ENCODE data around the gene SEC22A.

DNA sequence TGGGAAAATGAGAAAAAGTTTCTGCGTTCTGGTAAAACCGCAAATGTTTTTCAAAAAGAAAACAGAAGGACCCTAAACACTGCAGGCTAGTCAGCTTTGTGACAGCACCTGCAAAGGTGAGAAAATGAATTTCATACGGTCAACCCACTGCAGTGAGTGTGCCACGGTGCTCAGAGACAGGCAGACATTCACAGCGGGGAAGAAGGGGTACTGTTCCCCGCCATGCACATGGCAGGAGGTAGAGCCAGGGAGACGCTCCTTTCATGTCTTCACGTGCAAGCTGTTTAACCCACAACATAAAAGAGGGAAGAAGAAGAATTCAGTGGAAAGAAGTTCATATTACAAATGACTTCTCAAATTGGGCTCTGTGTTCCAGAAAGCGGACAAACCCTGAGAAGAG, 109.5 kb downstream of the SEC22A start:
- no peak for TF ChIP-seq POLR2A (IDR thresholded peaks at IDR 0.05; ENCODE audit: extremely low read depth, insufficient read length)
- TF ChIP-seq, protein P1, sequence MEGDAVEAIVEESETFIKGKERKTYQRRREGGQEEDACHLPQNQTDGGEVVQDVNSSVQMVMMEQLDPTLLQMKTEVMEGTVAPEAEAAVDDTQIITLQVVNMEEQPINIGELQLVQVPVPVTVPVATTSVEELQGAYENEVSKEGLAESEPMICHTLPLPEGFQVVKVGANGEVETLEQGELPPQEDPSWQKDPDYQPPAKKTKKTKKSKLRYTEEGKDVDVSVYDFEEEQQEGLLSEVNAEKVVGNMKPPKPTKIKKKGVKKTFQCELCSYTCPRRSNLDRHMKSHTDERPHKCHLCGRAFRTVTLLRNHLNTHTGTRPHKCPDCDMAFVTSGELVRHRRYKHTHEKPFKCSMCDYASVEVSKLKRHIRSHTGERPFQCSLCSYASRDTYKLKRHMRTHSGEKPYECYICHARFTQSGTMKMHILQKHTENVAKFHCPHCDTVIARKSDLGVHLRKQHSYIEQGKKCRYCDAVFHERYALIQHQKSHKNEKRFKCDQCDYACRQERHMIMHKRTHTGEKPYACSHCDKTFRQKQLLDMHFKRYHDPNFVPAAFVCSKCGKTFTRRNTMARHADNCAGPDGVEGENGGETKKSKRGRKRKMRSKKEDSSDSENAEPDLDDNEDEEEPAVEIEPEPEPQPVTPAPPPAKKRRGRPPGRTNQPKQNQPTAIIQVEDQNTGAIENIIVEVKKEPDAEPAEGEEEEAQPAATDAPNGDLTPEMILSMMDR (IDR thresholded peaks at IDR 0.05; ENCODE audit: low read depth, low read length) = no peak
- TF ChIP-seq, protein P2, sequence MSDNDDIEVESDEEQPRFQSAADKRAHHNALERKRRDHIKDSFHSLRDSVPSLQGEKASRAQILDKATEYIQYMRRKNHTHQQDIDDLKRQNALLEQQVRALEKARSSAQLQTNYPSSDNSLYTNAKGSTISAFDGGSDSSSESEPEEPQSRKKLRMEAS (IDR thresholded peaks at IDR 0.05; ENCODE audit: low read depth, low read length) = no peak
- no peak for TF ChIP-seq MYC (IDR thresholded peaks at IDR 0.05; ENCODE audit: low read depth, low read length)
